Mucosa of rectum (tissue), 2 donors: ENCODE results near the gene CSNK1G1.
A peak's percentile ranks its signal among the peaks of the same experiment; 100 is the strongest.
"Not testable (repeated sequence)": the region's sequence is repeated elsewhere in the genome, so short reads cannot be mapped to it uniquely, and the experiment has no call there.

Experiments used
- H3K27ac ChIP-seq, 2 donors: one replicate each; pipeline ENCODE4 v1.7.0; 2013; ENCODE audit warnings: inconsistent platforms in 2 of 2, low read depth in 2 of 2, low read length in 2 of 2
- H3K27me3 ChIP-seq, 2 donors: one replicate each; pipeline ENCODE4 v1.7.0; 2013; ENCODE audit warnings: low read length in 2 of 2; ENCODE audit not compliant: control insufficient read depth in 2 of 2, insufficient read depth in 2 of 2
- H3K36me3 ChIP-seq, 2 donors: one replicate each; pipeline ENCODE4 v1.7.0; 2013; ENCODE audit warnings: low read length in 2 of 2; ENCODE audit not compliant: control insufficient read depth in 2 of 2, insufficient read depth in 2 of 2
- H3K4me1 ChIP-seq, 2 donors: one replicate each; pipeline ENCODE4 v1.7.0; 2013; ENCODE audit warnings: low read length in 2 of 2, mild to moderate bottlenecking in 1 of 2; ENCODE audit not compliant: control insufficient read depth in 2 of 2, insufficient read depth in 2 of 2
- H3K4me3 ChIP-seq, 2 donors: one replicate each; pipeline ENCODE4 v1.7.0; 2013; ENCODE audit warnings: low read length in 2 of 2
- H3K9ac ChIP-seq, 2 donors: one replicate each; pipeline ENCODE4 v1.7.0; 2013; ENCODE audit warnings: low read length in 2 of 2, low read depth in 1 of 2, mild to moderate bottlenecking in 1 of 2
- H3K9me3 ChIP-seq, 2 donors: one replicate each; pipeline ENCODE4 v1.7.0; 2013; ENCODE audit warnings: low read length in 2 of 2; ENCODE audit not compliant: control insufficient read depth in 2 of 2
- donor health status: healthy.
- donor health status: Normal muscosa, but diverticular disease.

Gene CSNK1G1

DNA sequence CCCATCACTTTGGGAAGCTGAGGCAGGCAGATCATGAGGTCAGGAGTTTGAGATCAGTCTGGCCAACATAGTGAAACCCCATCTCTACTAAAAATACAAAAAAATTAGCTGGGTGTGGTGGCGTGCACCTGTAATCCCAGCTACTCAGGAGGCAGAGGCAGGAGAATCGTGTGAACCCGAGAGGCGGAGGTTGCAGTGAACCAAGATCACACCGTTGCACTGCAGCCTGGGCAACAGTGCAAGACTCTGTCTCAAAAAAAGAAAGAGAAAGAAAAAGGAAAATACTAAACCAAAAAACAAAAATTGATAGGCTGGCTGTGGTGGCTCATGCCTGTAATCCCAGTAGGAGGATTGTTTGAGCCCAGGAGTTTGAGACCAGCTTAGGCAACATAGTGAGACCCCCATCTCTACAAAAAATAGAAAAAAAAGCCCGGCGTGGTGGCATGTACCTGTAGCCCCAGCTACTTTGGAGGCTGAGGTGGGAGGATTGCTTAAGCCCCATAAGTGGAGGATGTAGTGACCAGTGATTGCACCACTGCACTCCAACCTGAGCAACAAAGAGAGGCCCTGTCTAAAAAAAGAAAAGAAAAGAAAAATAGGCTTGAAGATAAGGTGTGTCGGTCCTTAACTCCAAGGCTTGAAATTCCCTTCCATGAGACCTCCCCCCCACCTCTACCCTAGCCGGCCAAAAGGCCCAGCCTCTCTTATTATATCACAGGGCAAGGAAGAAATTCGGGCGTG is 24.3 kb upstream of the CSNK1G1 start:
- H3K9ac ChIP-seq: peak overlapping the region in 1 of 2 donors; percentile 72
- H3K27ac ChIP-seq, H3K9me3 ChIP-seq, H3K27me3 ChIP-seq, H3K36me3 ChIP-seq, H3K4me1 ChIP-seq: not testable (repeated sequence)
- peak overlapping the region; percentile 88 to 95 for H3K4me3 ChIP-seq

DNA sequence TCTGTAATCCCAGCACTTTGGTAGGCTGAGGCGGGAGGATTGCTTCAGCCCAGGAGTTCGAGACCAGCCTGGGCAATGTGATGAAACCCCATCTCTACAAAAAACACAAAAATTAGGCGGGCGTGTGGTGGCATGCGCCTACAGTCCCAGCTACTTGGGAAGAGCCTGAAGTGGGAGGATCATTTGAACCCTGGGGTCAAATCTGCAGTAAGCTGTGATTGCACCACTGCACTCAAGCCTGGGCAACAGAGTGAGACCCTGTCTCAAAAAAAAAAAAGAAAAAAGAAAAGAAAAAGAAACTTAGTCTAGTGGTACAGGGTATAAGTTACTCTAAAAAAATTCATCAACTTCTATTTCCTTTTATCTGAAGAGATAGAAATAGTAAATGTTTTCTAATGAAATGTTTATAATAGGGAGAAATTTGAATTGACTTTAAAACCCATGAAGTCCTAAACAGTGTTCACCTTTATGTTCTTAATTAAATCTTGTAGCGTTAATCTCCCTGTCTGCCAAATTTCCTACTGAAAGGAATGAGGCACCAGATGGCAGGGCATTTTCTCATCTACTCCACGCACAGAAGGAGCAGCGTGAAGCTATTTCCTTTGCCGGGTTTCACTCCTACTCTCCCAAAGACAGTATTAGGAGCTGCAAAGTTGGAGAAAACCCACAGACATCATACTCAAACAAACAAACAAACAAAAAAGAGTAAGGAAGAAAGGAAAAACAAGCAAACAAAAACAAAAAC is 23.4 kb upstream of the CSNK1G1 start:
- Histone ChIP-seq H3K4me1 (peaks cover 5 to 6% of the 10 kb centered on the region in 2 donors), H3K9me3 (no peaks in the 10 kb centered on the region), H3K4me3 (no peak overlapping the region), H3K27ac (no peak overlapping the region), H3K9ac (no peak overlapping the region), H3K27me3 (no peaks in the 10 kb centered on the region), H3K36me3 (no peaks in the 10 kb centered on the region)

DNA sequence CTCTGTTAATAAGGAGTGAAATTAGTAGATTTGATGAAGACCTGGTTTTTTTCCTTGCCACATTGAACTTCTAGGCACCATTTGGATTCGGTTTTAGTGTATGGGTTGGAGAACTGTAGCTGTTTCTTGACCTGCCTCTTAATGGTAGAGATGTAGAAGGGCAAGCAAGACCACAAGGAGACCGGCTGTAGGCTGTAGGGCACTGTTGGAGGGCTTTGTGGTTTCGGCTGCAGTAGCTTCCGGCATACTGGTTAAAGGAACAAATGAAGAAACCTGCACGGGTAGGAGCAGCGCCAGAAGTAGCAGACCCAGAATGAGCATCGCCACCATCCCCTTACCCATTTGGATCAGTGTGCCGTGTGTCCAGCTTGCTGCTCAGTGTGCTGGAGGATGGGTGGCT is 17.4 kb upstream of the CSNK1G1 start:
- H3K9me3 ChIP-seq: no peaks in the 10 kb centered on the region
- no peaks in the 10 kb centered on the region for H3K4me1 ChIP-seq
- H3K27me3 ChIP-seq: no peaks in the 10 kb centered on the region
- H3K27ac ChIP-seq: no peak overlapping the region
- no peak overlapping the region for H3K4me3 ChIP-seq
- H3K36me3 ChIP-seq: peaks cover 0 to 5% of the 10 kb centered on the region in 2 donors
- no peak overlapping the region for H3K9ac ChIP-seq

- not testable (repeated sequence) for H3K4me3 ChIP-seq, H3K27me3 ChIP-seq, H3K36me3 ChIP-seq, H3K27ac ChIP-seq, H3K9ac ChIP-seq, H3K9me3 ChIP-seq, H3K4me1 ChIP-seq
These were observed 15.4 kb upstream of the CSNK1G1 start for GRCh38 chr15:64371383-64371782.

DNA sequence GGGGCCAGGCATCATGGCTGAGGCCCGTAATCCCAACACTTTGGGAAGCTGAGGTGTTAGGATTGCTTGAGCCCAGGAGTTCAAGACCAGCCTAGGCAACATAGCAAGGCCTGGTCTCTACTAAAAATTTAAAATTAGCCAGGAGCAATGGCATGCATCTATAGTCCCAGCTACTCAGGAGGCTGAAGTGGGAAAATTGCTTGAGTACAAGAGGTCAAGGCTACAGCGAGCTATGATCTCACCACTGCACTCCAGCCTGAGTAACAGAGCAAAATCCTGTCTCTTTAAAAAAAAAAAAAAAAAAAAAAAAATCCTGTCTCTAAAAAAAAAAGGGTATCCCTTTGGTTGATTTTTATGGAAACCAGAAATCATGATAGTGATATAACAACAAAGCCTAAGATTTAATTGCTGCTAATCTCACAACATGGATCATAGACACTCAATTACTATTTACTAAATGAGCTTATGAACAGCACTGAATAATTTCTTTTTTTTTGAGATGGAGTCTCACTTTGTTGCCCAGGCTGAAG is 13.2 kb upstream of the CSNK1G1 start:
- no peaks in the 10 kb centered on the region for H3K4me1 ChIP-seq
- no peaks in the 10 kb centered on the region for H3K27me3 ChIP-seq
- peaks cover 0 to 5% of the 10 kb centered on the region in 2 donors for H3K36me3 ChIP-seq
- no peak overlapping the region for H3K9ac ChIP-seq
- no peak overlapping the region for H3K27ac ChIP-seq
- H3K4me3 ChIP-seq: no peak overlapping the region
- no peaks in the 10 kb centered on the region for H3K9me3 ChIP-seq

DNA sequence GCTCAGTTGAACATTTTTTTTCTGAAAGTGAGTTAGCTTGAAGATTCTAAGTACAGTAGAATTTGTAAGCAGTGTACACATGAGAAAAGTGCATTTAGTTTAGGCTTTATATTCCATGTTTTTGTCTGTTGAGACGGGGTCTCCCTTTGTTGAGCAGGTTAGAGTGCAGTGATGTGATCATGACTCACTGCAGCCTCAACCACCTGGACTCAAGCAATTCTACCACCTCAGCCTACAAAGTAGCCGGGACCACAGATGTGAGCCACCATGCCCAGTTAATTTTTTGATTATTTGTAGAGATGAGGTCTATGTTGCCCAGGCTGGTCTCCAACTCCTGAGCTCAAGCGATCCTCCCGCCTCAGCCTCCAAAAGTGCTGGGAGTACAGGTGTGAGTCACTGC is 5.3 kb upstream of the CSNK1G1 start:
- H3K9me3 ChIP-seq: no peaks in the 10 kb centered on the region
- no peaks in the 10 kb centered on the region for H3K27me3 ChIP-seq
- H3K4me1 ChIP-seq: peaks cover 0 to 3% of the 10 kb centered on the region in 2 donors
- H3K4me3 ChIP-seq: no peak overlapping the region
- no peaks in the 10 kb centered on the region for H3K36me3 ChIP-seq
- H3K9ac ChIP-seq: no peak overlapping the region
- no peak overlapping the region for H3K27ac ChIP-seq

- Histone ChIP-seq H3K36me3 (no peaks in the 10 kb centered on the region), H3K27ac (peak overlapping the region in 1 of 2 donors; percentile 24), H3K4me1 (peaks cover 0 to 9% of the 10 kb centered on the region in 2 donors), H3K4me3 (peak overlapping the region; percentile 93 to 97), H3K9me3 (no peaks in the 10 kb centered on the region), H3K27me3 (no peaks in the 10 kb centered on the region), H3K9ac (peak overlapping the region; percentile 66 to 77)
These were observed 702 bp upstream of the CSNK1G1 start for GRCh38 chr15:64356710-64357040.

DNA sequence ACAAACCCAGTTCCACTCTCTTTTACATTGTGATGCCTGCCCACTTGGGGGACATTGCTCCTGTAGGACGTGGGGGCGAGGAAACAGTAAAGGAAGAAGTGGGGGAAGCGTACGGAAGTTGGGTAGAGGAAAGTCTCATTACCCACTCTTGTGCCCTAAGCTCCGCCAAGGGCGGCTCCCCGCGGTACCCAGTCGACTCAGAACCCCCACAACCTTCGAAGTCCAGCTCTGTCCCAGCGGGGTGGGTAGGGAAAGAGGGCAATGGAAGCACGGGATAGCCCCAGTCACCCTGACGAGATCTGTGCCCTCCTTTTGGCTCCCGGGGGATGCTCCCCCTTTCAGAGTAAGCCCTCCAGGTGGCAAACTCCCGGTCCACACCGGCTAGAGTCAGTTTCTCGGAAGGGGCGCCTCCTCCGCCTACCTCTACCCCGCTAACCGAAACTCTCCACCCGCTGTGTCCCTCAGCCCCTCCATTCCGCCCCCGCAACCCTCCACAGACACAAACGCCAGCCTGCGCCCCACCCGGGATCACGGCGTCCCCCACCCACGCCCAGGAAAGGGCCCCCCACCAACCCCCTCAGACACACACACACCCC is 527 bp downstream of the CSNK1G1 start:
- Histone ChIP-seq H3K27ac (peak overlapping the region; percentile 67), H3K9ac (peak overlapping the region; percentile 77 to 83), H3K27me3 (no peaks in the 10 kb centered on the region), H3K4me3 (peak overlapping the region; percentile 93 to 97), H3K36me3 (no peaks in the 10 kb centered on the region), H3K9me3 (no peaks in the 10 kb centered on the region), H3K4me1 (peaks cover 0 to 9% of the 10 kb centered on the region in 2 donors)

DNA sequence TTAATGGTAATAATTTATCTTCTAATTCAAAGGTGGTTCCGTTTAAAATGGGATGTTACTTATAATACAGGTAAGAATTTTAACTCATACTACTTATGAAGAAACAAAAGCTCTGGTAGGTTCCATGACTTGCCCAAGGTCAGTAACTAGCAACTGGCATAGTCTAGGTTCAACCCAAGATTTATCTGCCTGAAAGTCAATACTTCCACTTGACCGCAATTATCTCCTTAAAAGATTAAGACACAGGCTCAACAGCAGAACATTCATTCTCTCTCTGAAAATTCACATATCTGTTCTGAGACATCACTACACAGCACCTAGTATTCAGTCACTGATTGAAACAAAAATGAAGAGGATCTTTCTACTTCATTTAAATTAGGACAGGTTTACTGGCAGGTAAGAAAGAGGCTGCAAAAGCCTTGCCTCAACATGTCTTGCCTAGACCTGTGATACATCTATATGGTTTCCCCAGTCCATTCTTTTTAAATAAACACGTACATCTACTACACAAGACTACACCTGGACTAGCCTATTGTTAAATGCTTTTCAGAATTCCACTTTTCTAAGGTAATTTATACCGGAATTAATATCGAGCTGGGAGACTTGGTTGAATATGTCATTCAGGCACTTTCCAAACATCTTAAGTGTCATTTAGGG is 1.2 kb downstream of the CSNK1G1 start:
- Histone ChIP-seq H3K36me3 (no peaks in the 10 kb centered on the region), H3K27me3 (no peaks in the 10 kb centered on the region), H3K4me1 (peaks cover 0 to 9% of the 10 kb centered on the region in 2 donors), H3K27ac (no peak overlapping the region), H3K9ac (peak overlapping the region; percentile 77 to 83), H3K9me3 (no peaks in the 10 kb centered on the region), H3K4me3 (peak overlapping the region; percentile 93 to 97)

DNA sequence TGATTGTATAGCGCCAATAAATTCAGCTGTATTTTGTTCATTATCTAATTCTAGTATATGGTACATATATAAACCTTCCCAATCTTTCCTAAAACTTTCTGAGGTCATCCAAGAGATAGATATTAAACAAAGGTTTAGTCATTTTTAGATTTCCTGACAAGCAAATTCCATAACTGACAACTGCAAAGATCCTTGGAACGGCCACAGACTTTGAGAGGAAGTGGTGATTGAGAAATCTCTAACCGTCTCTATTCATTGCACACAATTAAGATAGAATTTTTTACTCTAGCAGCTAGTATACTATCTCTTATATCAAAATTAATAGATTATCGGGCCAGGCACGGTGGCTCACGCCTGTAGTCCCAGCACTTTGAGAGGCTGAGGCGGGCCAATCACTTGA is 4.7 kb downstream of the CSNK1G1 start:
- peaks cover 0 to 6% of the 10 kb centered on the region in 2 donors for H3K4me1 ChIP-seq
- no peak overlapping the region for H3K9ac ChIP-seq
- H3K4me3 ChIP-seq: no peak overlapping the region

More for the DNA sequence above, 4.7 kb downstream of the CSNK1G1 start:
- Histone ChIP-seq H3K27ac (no peak overlapping the region), H3K36me3 (peaks cover 0 to 4% of the 10 kb centered on the region in 2 donors), H3K27me3 (no peaks in the 10 kb centered on the region), H3K9me3 (no peaks in the 10 kb centered on the region)
